GM10847 (cell line): Measurements from ENCODE around the gene ITGA3.

Experiments
- POLR2A ChIP-seq: IDR thresholded peaks from 2 replicates; pipeline ENCODE4 v1.6.1; 2011; ENCODE audit not compliant: insufficient read length; ENCODE audit errors: extremely low read depth

Gene ITGA3

DNA sequence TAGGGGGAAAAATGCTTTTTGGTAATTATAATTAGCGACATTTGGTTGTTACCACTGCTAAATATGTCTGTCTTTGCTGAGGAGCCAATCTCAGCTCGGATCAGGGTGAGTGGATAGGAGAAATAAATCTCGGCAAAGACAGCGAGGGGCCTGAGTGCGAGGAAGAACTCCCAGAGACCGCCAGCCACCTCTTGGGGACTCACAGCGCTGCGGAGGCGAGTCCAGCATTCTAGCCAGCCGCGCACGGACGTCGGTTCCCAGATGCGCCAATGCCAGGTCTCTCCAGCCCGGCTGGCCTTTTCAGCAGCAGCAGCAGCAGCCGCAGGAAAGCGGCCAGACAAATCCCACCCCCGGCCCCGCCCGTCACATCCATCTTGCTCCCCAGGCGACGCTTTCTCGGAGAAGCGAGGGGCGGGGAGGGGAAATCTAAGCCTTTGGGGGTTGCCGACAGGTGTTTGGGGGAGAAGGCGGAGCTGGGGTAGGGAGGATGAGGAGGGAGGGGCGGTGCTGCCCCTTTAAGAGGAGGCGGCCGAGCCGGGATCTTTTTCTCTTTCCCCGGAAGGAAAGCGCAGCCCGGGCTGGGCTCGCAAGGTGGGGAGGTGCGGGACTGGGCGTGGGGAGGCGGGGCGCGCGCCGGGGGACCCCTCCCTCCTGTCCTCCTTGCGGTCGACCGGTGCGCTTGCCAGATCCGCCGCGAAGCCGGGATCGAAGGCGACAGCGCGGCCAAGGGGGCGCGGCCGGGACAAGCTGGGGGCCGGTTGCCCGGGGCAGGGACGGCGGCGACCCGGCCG is at the start of gene ITGA3:
Gene ITGA3, plus strand, starts transcription at position 685 of the 791 bp plus-strand sequence. CDS start 330 bp downstream, outside the sequence.
- TF ChIP-seq POLR2A = no peak

DNA sequence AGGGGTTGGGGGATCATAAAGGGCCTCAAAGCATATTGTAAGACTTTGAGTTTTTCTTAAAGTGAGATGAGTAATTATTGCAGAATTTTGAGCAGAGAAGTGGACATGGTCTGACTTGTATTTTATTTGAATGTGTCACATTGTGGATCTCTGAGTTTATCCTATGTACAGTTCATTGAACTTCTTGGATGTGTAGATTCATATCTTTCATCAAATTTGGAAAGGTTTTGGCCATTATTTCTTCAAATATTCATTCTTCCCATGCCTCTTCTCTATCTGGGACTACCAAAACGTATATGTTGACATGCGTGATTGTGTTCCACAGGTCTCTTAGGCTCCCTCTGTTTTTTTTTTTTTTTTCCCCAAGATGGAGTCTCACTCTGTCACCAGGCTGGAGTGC is 46.6 kb upstream of the ITGA3 start:
- no peak for TF ChIP-seq POLR2A

DNA sequence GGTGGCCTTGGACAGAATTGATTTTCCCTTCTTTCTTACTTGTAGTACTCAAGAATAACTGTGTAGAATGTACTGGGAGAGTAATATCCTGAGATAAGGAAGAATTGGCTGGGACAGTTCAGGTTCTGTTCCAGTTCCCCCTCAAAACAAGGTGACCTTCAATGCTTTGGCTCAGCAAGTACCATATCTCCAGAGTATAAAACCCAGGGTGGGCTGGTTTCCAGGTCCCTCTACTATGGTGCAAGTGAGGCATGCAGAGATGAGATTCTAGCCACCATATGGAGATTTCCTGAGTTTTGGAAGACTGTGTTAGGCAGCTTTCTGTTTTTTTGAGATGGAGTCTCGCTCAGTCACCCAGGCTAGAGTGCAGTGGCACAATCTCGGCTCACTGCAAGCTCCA is 42.8 kb upstream of the ITGA3 start:
- no peak for TF ChIP-seq POLR2A

DNA sequence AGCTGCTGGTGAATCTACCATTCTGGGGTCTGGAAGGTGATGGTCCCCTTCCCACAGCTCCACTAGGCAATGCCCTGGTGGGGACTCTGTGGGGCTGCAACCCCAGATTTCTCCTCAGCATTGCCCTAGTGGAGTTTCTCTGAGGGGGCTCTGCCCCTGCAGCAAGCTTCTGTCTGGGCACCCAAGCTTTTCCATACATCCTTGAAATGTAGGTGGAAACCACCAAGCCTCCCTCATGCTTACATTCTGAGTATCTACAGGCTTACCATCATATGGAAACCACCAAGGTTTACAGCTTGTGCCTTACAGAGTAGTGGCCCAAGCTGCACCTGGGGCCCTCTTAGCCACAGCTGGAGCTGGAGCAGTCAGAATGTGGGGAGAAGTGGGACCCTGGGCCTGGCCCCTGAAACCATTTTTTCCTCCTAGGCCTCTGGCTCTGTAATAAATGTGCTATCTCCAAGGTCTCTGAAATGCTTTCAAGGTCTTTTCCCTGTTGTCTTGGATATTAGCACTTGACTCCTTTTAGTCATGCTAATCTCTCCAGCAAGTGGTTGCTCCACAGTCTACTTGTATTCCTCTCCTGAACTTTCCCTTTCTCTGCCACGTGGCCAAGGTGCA is 41.3 kb upstream of the ITGA3 start:
- TF ChIP-seq POLR2A = no peak

GRCh38 chr17:50015146-50015545 is 40.8 kb upstream of the ITGA3 start:
- no peak for TF ChIP-seq POLR2A

DNA sequence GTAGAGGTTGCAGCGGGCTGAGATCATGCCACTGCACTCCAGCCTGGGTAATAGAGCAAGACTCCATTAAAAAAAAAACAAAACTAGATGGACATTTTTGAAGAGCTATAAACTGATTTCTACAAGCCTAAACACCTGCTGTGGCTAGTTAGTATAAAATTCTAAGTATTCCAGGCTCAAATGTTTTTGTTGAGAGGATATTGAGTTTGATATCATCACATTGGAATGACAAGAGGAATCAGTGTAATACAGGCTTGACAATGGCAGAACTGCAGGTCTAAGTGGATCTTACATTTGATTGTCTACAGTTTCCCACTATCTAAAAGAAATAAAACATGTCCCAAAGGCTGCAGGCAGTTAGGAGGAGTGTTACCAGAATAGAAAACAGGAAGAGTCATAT is 37.0 kb upstream of the ITGA3 start:
- no peak for TF ChIP-seq POLR2A

GRCh38 chr17:50020841-50021599 is 34.9 kb upstream of the ITGA3 start:
- no peak for TF ChIP-seq POLR2A

DNA sequence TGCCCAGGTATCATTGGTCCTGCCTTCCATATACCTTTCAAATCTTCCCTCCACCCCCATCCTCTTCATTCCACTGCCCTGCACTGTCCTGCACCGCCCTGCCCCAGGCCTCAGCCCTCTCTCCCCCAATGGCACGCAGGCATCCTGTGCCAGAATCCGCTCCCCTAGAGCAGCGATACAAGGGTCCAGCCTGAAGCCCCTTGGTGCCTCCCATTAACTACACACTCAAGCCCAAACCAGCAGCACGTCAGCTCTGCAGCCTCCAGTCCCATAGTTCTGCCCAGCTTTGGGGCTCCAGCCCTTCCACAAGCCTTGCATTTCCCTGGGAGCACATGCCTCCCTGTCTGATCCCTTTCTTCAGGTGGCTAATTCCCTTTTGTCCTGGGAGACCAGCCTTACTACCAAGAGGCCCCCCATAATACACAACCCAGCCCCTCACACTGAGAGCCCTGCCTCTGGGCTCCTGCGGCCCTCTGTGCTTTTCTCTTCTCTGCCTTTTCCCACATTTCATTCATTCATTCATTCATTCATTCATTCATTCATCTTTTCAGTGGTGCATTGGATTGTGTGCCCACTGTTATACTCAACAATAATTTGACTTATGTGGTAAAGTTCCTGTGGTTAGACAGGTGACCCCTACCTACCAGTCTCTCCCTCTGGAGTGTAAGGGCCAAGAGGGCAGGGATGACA is 34.1 kb upstream of the ITGA3 start:
- TF ChIP-seq POLR2A = no peak

DNA sequence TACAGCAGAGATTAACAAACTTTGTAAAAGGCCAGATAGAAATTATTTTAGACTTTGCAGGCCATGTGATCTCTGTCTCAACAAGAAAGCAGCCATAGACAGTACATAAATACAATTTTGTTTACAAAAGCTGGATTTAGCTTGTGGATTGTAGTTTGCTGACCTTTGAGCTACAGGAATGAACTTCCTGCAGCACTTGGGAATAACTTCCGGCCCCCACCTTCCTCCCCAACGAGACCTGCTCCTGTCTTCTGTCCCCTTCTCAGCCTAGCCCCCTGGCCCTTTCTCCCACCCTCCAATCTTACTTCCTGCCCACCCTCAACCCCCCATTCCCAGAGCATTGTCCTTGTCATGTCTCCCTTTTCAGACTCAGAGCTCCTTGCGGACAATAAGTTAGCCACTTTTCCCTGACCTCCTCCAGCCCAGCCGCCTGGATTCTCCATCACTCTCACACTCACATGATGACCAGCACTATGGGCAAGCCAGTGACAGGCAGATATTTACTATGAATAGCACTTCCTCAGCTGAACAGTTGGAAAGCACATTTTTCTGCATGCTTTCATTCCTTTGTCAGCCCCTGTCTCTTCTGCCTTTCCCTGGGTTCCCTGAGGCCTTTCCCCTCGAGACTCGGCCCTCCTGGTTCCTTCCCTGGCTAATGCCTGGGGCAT is 33.3 kb upstream of the ITGA3 start:
- no peak for TF ChIP-seq POLR2A

DNA sequence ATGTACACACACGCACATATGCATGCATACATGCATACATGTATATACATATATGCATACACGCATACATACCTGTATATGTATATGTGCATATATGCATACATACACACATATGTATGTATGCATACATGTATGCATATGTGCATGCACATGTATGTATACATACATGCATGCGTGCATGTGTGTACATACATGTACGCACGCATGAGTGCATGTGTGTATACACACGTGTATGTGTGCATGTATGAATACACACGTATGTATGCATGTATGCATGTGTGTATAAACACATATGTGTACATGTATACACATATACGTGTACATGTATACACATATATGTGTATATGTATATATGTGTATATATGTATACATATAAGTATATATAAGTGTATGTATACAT is 32.4 kb upstream of the ITGA3 start:
- TF ChIP-seq POLR2A = no peak

DNA sequence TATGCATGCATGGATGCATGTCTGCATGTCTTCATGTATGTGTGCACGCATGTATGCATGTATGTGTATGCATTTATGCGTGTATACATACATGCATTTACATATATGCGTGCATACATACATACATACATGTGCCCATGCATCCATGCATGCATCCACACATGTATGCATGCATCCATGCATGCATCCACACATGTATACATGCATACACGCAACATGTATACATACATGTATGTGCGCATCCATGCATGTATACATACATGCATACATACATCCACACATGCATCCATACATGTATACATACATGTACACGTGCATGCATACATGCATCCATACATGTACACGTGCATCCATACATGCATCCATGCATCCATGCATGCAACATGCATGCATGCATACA is 31.1 kb upstream of the ITGA3 start:
- no peak for TF ChIP-seq POLR2A

DNA sequence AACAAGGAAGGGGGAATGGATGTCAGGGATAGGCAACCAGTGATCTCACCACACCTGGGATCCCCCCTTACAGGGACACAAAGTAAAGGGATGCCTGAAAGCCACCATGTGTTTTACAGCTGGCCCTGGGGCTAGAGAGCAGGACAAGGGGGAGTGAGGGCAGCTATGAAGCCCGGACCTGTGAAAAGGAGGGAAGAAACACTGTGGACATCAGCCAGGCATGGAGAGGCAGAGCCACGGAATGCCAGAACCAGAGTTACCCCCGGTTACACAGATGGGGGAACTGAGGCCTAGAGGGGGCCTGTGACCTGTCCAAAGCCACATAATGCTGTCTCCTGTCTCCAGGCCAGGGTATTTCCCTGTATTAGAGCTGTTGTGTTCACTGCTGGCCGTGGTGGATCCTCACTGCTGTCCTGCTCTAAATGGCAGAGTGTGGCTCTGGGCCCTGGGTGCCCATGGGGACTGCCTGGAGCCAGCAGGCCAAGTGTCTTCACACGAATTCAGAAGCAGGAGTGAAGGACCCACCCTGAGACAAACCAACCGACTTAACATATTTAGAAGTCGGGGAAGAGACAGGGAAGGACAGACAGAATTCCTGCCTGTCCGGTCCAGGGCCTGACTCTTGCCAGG is 29.7 kb upstream of the ITGA3 start:
- no peak for TF ChIP-seq POLR2A

GRCh38 chr17:50026837-50027171 is 29.1 kb upstream of the ITGA3 start:
- no peak for TF ChIP-seq POLR2A

DNA sequence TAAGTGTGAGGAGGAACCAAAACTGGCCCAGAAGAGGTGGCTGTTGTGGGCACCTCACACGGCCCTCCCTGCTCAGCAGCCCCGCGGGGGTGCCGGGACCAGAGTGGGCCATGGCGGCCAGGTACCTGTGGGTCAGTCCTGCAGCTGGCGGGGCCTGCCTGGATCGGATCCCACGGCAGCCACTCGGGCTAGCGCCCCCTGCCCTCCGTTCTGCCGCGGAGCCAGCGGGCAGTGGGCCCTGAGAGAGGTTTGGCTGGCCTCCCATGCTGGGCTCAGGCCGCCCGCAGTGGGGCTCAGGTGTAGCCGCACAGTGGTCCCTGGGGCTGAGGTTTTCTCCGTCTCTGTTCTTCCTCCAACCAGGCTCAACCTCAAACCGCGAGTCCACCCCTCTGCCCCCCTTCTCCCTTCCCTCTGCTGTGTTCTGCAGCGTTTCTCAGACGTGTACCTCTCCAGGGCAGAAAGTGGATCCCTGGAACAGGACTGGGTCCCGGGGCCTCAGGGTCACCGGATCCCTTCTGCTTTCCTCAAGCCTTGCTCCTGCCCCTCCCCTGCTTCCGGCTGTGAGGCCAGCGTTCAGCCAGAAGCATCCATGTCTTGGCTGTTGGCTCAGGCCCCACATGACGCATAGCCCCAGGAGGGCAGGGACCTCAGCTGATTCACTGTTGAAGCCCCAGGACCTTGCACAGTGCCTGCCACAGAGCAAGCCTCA is 28.6 kb upstream of the ITGA3 start:
- no peak for TF ChIP-seq POLR2A
